ENCODE results near the gene SKAP1.
"Not testable (repeated sequence)": the region's sequence is repeated elsewhere in the genome, so short reads cannot be mapped to it uniquely, and the experiment has no call there.

Gene SKAP1

DNA sequence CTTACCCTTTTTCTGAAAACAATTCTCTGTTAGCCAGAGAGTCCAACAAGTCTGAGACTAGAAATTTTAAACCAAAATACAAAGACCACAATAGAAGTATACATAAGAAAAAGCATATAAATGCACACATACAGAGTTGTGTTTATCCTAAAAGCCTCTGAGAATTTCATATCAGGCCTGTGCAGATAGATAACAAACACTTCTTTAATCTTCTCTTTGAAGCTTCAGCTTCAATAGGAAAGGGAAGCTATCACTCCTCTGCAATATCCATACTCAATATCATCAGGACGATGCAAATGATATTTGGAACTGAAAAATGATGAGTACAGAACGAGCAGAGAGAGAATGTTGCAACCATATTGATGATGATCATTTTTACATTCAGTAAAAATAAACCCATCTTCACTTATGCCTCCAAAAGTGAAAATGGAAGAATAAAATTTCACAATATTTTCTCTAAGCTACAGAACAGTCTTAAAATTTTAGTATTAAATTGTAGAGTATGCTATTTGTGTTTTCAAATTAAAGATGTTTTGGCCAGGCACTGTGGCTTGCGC, 61.6 kb downstream of the SKAP1 start:
- DNase-seq (ENCODE audit: low read depth), result no peak

- no peak for DNase-seq (ENCODE audit: low read depth)
These were observed 66.9 kb downstream of the SKAP1 start for GRCh38 chr17:48363161-48363560.

- not testable (repeated sequence) for DNase-seq (ENCODE audit: low read depth)
These were observed 69.0 kb downstream of the SKAP1 start for GRCh38 chr17:48360861-48361633.

DNA sequence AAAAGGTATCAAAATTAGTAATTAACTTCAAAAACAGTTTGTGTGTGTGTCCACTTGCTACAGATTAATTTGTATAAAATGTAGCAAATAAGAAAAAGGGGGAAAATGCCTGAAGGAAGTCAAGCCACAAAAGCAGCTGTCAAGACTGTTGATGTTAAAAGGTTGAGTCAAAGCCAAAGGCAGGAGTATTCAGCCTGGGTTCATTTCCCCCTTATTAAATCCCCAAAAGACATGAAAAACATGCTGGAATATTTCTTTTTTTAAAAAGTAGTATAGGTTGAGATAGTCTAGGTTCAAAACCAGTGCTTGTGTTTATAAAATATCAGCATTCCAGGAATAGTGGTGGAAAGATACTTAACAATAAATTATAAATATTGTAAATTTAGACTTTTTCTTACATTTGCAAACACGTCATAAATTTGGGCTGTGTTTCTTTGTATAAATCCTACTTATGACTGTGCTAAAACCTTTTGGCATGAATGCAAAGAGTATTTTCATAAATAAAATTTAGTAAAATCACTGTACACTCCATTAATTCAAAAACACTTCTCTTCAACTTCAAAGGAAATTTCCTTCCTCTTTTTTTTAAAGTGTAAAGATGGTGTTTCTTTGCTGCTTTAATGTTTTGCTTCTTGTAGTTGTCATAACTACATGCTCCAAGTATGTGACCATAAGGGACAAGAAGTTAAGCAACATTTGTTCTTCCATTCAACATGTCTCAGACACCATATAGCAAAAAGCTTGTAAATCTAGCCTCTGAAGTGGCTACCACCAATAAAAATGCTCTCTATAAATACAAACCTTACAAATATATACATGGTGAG, 72.0 kb downstream of the SKAP1 start:
- no peak for DNase-seq (ENCODE audit: low read depth)

GRCh38 chr17:48356866-48357265, 73.1 kb downstream of the SKAP1 start:
- DNase-seq (ENCODE audit: low read depth), result no peak

DNA sequence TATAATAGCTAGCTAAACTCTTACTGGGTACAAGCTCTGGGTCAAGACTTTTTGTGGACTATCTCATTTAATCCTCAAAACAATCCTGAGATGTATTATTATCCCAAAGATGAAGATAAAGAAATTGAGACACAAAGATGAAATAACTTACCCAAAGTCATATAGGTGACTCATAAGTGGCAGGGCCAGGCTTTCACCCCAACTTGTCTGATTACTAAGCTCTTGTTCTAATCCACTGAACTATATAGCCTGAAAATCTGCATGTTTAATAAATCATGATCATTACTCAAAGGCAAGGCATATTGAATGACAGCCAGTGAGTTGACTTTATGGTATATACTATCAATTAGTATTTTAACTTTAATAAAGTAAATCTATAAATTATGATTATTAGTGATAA, 77.4 kb downstream of the SKAP1 start:
- DNase-seq (ENCODE audit: low read depth), result no peak

- no peak for DNase-seq (ENCODE audit: low read depth)
These were observed 78.1 kb downstream of the SKAP1 start for GRCh38 chr17:48351911-48352332.

DNA sequence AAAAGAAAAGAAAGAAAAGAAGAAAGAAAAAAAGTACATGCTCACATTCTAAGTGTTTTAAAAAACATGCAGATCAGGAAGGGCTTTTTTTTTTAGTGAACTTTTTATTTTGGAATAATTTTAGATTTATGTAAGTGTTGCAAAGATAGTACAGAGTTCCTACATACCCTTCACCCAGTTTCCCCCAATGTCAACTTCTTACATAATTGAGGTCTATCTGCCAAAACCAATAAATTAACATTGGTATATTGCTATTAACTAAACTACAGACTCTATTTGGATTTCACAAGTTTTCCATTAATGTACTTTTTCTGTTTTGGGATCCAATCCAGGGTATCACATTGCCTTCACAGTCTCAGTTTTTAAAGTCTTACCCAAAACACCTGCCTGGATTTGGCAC, 81.7 kb downstream of the SKAP1 start:
- no peak for DNase-seq (ENCODE audit: low read depth)

GRCh38 chr17:48347177-48347576, 82.8 kb downstream of the SKAP1 start:
- DNase-seq (ENCODE audit: low read depth), result no peak

DNA sequence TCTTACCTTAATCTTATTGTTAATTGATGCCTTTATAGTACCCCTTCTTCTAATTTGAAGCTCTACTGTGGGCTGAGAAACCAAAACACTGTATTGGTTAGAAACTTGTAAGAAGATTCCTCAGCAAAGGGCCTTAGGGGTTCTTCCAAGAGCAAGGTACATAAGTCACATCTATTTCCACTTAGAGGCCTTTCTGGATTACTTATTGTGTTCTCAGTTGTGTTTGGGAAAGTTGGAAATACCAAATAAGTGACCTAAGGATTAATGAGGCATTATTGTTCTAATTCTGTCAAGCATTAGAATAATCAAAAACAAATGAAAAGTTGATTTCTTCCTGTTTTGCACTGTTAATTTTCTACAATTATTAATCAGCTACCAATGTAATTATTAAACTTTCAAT, 85.8 kb downstream of the SKAP1 start:
- no peak for DNase-seq (ENCODE audit: low read depth)

GRCh38 chr17:48340916-48341315, 89.1 kb downstream of the SKAP1 start:
- DNase-seq (ENCODE audit: low read depth), result no peak

GRCh38 chr17:48338720-48339119, 91.3 kb downstream of the SKAP1 start:
- DNase-seq (ENCODE audit: low read depth), result no peak

GRCh38 chr17:48337903-48338302, 92.1 kb downstream of the SKAP1 start:
- DNase-seq (ENCODE audit: low read depth), result not testable (repeated sequence)

DNA sequence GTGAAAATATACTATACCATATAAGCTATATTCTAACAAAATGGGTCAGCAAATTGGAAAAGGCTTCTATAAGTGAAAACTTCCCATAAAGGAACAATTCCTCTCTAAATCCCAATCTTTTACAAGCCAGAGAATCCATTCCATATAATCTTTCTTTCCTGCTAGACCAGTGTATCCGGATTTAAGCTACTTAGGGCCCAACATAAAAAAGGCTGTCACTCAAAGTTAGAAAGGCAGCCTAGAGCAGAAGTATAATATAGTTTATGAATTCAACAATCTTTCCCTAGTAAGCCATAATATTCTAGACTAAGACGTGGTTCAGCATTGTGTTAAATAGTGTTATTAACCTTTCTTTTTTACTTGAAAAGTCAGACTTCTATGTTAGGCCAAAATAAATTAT, 93.0 kb downstream of the SKAP1 start:
- DNase-seq (ENCODE audit: low read depth), result no peak

DNA sequence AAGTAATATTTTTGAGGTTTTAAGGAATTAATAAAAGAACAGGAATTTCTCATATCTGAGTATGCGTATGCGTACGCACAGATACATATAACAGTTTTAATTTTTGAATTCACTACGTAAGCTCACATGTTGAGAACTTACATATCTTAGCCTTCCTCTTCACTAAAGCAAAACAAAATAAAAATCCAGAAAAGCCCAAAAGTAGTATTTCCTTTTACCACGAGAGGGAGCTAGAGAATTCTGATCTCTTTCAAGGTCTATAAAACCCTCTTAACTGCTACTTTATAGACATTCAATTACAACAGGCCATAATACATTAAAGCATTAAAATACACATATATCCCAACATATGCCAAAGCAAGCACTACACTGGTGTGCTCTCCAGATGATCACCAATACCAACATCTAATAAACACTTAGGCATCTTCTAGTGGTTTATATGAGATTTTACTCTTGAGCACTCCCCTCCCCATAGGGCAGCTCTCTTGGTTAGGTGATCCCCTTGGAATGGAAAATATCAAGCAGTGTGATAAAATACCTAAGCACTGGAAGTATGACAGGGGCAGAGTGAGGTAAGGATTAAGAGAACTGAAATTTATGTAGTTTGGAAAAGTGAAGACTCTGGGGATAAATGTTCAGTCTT, 94.0 kb downstream of the SKAP1 start:
- DNase-seq (ENCODE audit: low read depth), result no peak

DNA sequence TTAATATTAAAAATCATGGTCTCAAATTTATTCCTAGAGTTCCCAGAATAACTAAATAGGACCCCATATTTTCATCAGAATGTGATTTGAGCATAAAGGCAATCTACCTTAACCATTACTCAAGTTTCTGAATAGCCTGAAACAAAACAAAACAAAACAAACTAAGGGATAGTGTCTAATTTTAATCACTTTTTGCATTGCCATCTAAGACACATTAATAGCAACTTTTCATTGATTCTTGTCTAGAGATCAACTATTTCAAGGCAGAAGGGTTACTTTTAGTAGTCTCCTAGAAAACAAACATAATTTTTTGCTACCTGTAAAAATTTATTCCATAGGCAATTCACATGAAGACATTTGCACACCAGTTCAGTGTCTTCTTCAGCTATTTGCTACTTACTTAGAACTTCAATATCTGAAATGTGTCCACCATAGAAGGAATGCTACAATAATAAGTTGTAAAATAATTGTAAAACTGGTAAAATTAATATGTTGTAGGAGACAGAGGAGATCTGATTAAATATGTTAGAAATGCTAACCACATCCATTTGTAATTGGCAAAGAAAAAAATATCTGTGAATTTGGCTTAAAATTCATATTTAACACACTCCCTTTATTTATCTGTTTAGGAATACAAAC, 94.7 kb downstream of the SKAP1 start:
- DNase-seq (ENCODE audit: low read depth), result no peak

DNA sequence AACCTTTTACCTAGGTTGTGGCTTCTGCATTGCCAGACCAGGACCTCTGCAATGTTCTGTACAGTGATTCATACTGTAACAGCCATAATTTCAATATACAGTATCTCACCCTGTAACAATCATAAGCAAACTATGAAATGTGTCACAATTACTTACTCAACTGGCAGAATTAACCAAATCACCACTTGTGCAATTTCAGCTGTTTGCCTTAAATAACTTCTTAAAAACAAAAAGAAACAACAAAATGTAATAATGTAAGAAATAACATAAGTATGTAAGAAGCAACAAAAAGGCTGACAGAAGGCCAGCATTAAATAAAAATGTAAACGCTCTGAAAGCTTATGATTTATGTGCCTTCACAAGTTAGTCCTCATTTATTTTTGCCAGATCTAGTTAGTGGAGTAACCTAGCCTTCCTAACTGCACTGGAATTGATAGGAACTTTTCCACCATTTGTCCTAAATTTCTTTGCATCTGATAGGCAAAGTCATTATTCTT, 96.9 kb downstream of the SKAP1 start:
- DNase-seq (ENCODE audit: low read depth), result no peak

GRCh38 chr17:48330887-48331286, 99.1 kb downstream of the SKAP1 start:
- DNase-seq (ENCODE audit: low read depth), result no peak

GRCh38 chr17:48330421-48330820, 99.6 kb downstream of the SKAP1 start:
- no peak for DNase-seq (ENCODE audit: low read depth)

DNA sequence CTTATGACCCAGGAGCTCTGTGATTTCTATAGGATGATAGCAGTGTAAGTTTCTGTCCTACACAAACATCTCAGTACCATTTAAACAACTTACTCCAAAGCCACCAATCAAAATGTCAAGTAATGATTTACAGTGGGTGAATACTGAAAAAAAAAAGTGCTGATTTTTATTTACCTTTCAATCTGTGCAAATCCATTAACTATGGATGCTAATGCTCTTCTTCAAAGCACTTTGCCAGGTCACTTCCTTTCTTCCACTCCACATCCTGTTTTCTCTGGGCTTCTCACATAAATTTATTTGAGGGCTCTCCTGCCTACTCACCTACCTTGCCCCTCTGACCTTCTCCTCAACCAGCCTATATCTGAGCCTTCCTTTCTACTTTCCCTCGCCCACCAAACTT, 101.6 kb downstream of the SKAP1 start:
- no peak for DNase-seq (ENCODE audit: low read depth)

- DNase-seq (ENCODE audit: low read depth), result no peak
These were observed 103.7 kb downstream of the SKAP1 start for GRCh38 chr17:48326310-48326709.

DNA sequence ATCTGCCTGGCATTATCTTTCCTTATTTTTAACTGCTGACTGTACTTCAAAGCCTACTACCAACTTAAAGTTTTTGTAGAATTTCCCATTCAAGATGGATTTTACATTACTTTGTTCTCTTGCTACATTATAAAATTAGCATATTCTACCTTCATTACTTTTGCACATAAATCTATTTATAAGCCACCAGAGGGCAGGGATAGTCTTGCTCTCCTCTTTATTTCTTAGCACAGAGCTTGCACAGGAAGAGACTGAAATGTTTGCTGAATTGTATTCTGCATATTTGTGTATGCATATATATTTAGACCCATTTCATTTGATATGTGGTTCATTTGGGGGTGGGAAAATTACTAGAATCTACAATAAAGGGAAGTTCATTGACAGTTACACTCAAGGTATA, 108.0 kb downstream of the SKAP1 start:
- no peak for DNase-seq (ENCODE audit: low read depth)
